ENCODE measurements around the gene PEX14. TPM values are rescaled to one million over a fixed set of nuclear protein-coding genes. Genes with fewer than 3 reads are reported as not detected.

Gene PEX14
- total RNA-seq, 4 donors from 2014 or later, result 16.3 to 29.7 (median 26.2) TPM

GRCh38 chr1:10659218-10659617, 184.5 kb downstream of the PEX14 start:
- DNase-seq, result no peak
- TF ChIP-seq POLR2A (IDR thresholded peaks at IDR 0.05) (no peak), CTCF (IDR thresholded peaks at IDR 0.05) (no peak)
- Histone ChIP-seq H3K36me3 (peaks cover 0 to 69% (median 0%) of the 10 kb centered on the region in 3 donors), H3K27me3 (no peaks in the 10 kb centered on the region), H3K27ac (no peak overlapping the region), H3K4me1 (peaks cover 0 to 11% (median 0%) of the 10 kb centered on the region in 4 donors), H3K9me3 (no peaks in the 10 kb centered on the region), H3K4me3 (no peak overlapping the region)

- TF ChIP-seq POLR2A (IDR thresholded peaks at IDR 0.05) (no peak), CTCF (IDR thresholded peaks at IDR 0.05) (no peak)
- H3K4me1 ChIP-seq, result peaks cover 0 to 13% (median 0%) of the 10 kb centered on the region in 4 donors
- no peaks in the 10 kb centered on the region for H3K9me3 ChIP-seq
- H3K27me3 ChIP-seq, result no peaks in the 10 kb centered on the region
- no peak for DNase-seq
- H3K4me3 ChIP-seq, result no peak overlapping the region
- H3K36me3 ChIP-seq, result peaks cover 0 to 73% (median 0%) of the 10 kb centered on the region in 3 donors
- H3K27ac ChIP-seq, result no peak overlapping the region
Observed at GRCh38 chr1:10659646-10660540, 185.1 kb downstream of the PEX14 start.

- Histone ChIP-seq H3K4me1 (peaks cover 0 to 14% (median 0%) of the 10 kb centered on the region in 4 donors), H3K36me3 (peaks cover 0 to 65% (median 0%) of the 10 kb centered on the region in 3 donors)
Observed at GRCh38 chr1:10661453-10661852, 186.7 kb downstream of the PEX14 start.

GRCh38 chr1:10662090-10662688, 187.4 kb downstream of the PEX14 start:
- H3K4me3 ChIP-seq, result no peak overlapping the region
- no peak for DNase-seq
- no peaks in the 10 kb centered on the region for H3K9me3 ChIP-seq
- H3K27ac ChIP-seq, result no peak overlapping the region
- H3K36me3 ChIP-seq, result peaks cover 0 to 63% (median 0%) of the 10 kb centered on the region in 3 donors
- H3K4me1 ChIP-seq, result peaks cover 0 to 21% (median 0%) of the 10 kb centered on the region in 4 donors
- H3K27me3 ChIP-seq, result no peaks in the 10 kb centered on the region
- TF ChIP-seq POLR2A (IDR thresholded peaks at IDR 0.05) (no peak), CTCF (IDR thresholded peaks at IDR 0.05) (no peak)

More at GRCh38 chr1:10661453-10661852, 186.7 kb downstream of the PEX14 start:
- H3K9me3 ChIP-seq, result no peaks in the 10 kb centered on the region
- no peak overlapping the region for H3K4me3 ChIP-seq
- DNase-seq, result no peak
- H3K27ac ChIP-seq, result no peak overlapping the region
- no peak for TF ChIP-seq POLR2A (IDR thresholded peaks at IDR 0.05)
- TF ChIP-seq CTCF (IDR thresholded peaks at IDR 0.05), result no peak
- H3K27me3 ChIP-seq, result no peaks in the 10 kb centered on the region

- Histone ChIP-seq H3K4me1 (peaks cover 0 to 30% (median 0%) of the 10 kb centered on the region in 4 donors), H3K27ac (peak overlapping the region in 1 of 4 donors; percentile 73), H3K27me3 (no peaks in the 10 kb centered on the region), H3K9me3 (no peaks in the 10 kb centered on the region), H3K4me3 (no peak overlapping the region), H3K36me3 (peaks cover 0 to 60% (median 0%) of the 10 kb centered on the region in 3 donors)
- no peak for TF ChIP-seq POLR2A (IDR thresholded peaks at IDR 0.05)
- no peak for TF ChIP-seq CTCF (IDR thresholded peaks at IDR 0.05)
- no peak for DNase-seq
Observed at GRCh38 chr1:10662824-10663677, 188.3 kb downstream of the PEX14 start.
